Measurements from ENCODE around the gene LRRC8B. TPM values are rescaled to one million over a fixed set of nuclear protein-coding genes. Genes with fewer than 3 reads are reported as not detected.
"Not testable (repeated sequence)": the region's sequence is repeated elsewhere in the genome, so short reads cannot be mapped to it uniquely, and the experiment has no call there.

Gene LRRC8B
- total RNA-seq, 2 experiments from 2014 or later = 38.9 to 41.5 TPM

DNA sequence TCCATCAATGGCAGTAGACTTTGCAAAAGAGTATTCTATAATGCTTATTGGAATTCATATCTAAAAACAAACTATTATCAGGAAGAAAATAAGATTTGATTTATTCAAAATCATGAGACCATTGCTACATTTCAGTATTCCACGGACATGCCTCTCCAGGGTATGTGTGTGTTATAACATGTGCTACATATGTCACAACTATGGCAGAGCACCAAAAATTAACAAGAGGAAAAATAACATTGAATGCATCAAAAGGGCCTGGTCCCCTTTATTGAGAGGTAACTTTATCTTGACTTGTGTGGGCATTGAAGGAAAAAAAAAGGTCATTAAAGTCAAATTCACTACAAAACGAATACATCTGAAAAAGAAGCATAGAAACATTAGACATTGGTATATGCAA, 22.6 kb upstream of the LRRC8B start:
- Mint-ChIP-seq H3K36me3 (ENCODE audit: low read depth) (no peaks in the 10 kb centered on the region), H3K27ac (no peak overlapping the region), H3K4me1 (no peaks in the 10 kb centered on the region), H3K4me3 (no peak overlapping the region), H3K9me3 (ENCODE audit: low read depth) (no peaks in the 10 kb centered on the region), H3K27me3 (peaks cover 2% of the 10 kb centered on the region)
- intact Hi-C loops (cut with DNase I, micrococcal nuclease) = no loop called here
- DNase-seq (no peak), ATAC-seq (no peak)
- POLR2A ChIA-PET = no interaction called here
- CTCF ChIA-PET = no interaction called here

DNA sequence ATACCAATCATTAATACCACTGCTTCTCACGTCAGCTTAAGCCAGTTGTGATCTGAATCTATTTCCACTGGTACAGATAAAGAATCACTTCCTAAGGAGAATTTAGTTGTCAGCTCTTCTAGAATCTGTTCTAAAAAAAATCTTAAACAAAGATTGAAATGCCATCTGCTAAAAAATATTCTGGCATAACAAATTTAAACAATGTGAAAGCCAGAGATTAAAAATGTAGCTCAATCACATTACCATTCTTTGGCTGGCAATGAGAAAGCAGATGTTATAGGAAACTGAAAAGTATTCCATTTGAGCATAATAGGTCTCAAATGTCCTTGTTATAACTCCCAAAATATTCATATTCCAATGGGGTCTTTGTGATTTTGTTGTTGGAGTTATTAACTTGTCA, 21.7 kb upstream of the LRRC8B start:
- ATAC-seq = no peak
- no peak overlapping the region for H3K4me3 Mint-ChIP-seq
- H3K9me3 Mint-ChIP-seq (ENCODE audit: low read depth) = peaks cover 2% of the 10 kb centered on the region
- H3K4me1 Mint-ChIP-seq = no peaks in the 10 kb centered on the region
- no peaks in the 10 kb centered on the region for H3K36me3 Mint-ChIP-seq (ENCODE audit: low read depth)
- POLR2A ChIA-PET = no interaction called here
- peaks cover 2% of the 10 kb centered on the region for H3K27me3 Mint-ChIP-seq
- H3K27ac Mint-ChIP-seq = no peak overlapping the region
- DNase-seq = no peak
- intact Hi-C loops (cut with DNase I, micrococcal nuclease) = no loop called here
- CTCF ChIA-PET = interaction anchor here (1.0 to 1.1 kb wide), 2 partner anchors 9 to 15 kb away, joined by 3 to 5 read pairs; no protein-coding TSS in a partner anchor

DNA sequence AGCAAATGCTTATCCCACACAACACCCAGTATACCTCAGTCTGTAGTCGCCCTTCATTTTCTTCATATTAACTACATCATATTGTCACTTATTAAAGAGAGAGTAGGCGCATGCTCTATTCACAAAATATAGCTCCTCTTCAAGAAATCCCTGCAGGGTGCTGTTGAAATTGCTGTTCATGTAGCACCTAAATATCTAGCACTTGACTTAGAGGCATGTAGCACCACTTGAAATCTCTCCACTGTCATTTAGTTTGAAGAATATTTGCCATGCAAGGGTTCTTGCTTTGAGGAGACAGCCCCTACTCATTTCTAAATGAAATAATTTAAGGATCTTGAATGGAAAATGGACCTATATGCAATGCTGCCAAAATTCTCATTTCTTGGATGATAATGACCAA, 20.9 kb upstream of the LRRC8B start:
- Mint-ChIP-seq H3K4me1 (no peaks in the 10 kb centered on the region), H3K9me3 (ENCODE audit: low read depth) (peaks cover 7% of the 10 kb centered on the region), H3K4me3 (no peak overlapping the region), H3K27ac (no peak overlapping the region), H3K27me3 (peaks cover 2% of the 10 kb centered on the region), H3K36me3 (ENCODE audit: low read depth) (peaks cover 5% of the 10 kb centered on the region)
- CTCF ChIA-PET = interaction anchor here (0.8 to 1.5 kb wide), 2 partner anchors 20 to 418 kb away, joined by 3 to 5 read pairs; no protein-coding TSS in a partner anchor
- no peak for DNase-seq
- intact Hi-C loops (cut with DNase I, micrococcal nuclease) = no loop called here
- POLR2A ChIA-PET = no interaction called here
- ATAC-seq = no peak

DNA sequence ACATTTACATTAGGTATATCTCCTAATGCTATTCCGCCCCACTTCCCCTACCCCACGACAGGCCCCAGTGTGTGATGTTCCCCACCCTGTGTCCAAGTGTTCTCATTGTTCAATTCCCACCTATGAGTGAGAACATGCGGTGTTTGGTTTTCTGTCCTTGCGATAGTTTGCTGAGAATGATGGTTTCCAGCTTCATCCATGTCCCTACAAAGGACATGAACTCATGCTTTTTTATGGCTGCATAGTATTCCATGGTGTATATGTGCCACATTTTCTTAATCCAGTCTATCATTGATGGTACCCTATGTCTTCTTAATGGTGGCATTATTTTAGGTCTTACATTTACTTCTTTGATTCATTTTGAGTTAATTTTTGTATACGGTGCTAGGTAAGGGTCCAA, 14.6 kb upstream of the LRRC8B start:
- CTCF ChIA-PET; H3K27me3 Mint-ChIP-seq; ATAC-seq; H3K36me3 Mint-ChIP-seq (ENCODE audit: low read depth); H3K4me1 Mint-ChIP-seq; DNase-seq; POLR2A ChIA-PET; H3K9me3 Mint-ChIP-seq (ENCODE audit: low read depth); intact Hi-C loops (cut with DNase I, micrococcal nuclease); H3K27ac Mint-ChIP-seq; H3K4me3 Mint-ChIP-seq: not testable (repeated sequence)

DNA sequence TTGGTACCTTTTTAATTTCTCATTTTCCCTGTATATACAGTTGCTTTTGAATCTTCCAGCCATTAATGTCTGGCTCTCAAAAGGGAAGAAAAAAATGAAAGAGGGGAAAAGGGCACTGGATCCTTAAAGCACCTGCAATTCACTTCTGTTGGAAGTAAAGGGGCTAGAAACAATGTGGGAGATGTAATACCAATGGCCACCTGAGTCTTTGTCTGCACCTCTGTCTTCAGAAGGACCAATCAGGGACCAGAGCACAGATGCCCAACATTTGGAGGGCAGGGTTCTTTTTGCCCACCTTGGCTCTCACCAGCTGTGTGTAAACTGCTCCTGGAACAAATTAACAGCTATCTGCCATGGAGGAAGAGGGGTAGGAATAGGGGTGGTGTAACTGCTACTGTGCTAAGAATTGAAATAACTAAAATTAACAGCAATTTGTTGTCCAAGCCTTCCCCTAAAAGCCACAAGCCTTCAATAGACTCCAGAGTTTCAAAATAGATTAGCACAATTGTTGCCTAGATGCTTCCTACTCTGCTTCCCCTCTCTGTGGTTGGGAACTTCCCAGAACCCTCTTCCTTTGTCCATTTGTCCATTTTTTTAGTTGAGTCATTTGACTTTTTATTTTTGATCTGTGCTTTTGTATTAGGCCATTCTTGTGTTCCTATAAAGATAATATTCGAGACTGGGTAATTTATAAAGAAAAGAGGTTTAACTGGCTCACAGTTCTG, 11.5 kb upstream of the LRRC8B start:
- H3K36me3 Mint-ChIP-seq (ENCODE audit: low read depth) = peaks cover 3% of the 10 kb centered on the region
- intact Hi-C loops (cut with DNase I, micrococcal nuclease) = no loop called here
- H3K27ac Mint-ChIP-seq = no peak overlapping the region
- no peak for ATAC-seq
- H3K4me1 Mint-ChIP-seq = peaks cover 19% of the 10 kb centered on the region
- no peak overlapping the region for H3K4me3 Mint-ChIP-seq
- no peak for DNase-seq
- no peaks in the 10 kb centered on the region for H3K27me3 Mint-ChIP-seq
- H3K9me3 Mint-ChIP-seq (ENCODE audit: low read depth) = peaks cover 5% of the 10 kb centered on the region
- ChIA-PET POLR2A (no interaction called here), CTCF (interaction anchor here (1.2 to 1.3 kb wide), 2 partner anchors 29 to 31 kb away, joined by 3 read pairs; no protein-coding TSS in a partner anchor)

DNA sequence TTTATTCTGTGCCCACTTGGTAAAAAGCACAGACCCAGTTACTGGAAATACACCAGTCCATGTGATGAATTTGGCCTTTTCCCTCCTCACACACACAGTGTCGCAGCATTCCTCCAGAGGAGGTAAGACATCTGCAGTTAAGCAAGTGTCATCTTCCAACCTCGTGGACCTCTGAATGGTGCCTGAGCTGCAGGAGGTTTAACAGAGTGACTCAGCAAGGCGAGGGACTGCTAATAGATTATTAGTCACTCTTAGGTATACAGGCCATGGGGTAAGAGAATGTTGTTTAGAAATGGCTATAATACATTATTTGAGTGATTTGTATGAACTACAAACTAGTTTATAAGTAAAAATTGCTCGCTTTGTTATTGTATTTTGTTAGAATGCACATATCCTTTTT, 8.6 kb upstream of the LRRC8B start:
- no peaks in the 10 kb centered on the region for H3K36me3 Mint-ChIP-seq (ENCODE audit: low read depth)
- no peak for ATAC-seq
- H3K4me3 Mint-ChIP-seq = no peak overlapping the region
- intact Hi-C loops (cut with DNase I, micrococcal nuclease) = loop anchor here in 1 of 2 experiments (5.0 kb wide), 1 partner anchor 34 kb away; no protein-coding TSS in a partner anchor
- ChIA-PET POLR2A (interaction anchor here (0.7 kb wide), 1 partner anchor 475 kb away, joined by 3 read pairs; no protein-coding TSS in a partner anchor), CTCF (interaction anchor here (0.9 to 1.3 kb wide), 5 partner anchors 29 to 111 kb away, joined by 3 to 5 read pairs (median 3); no protein-coding TSS in a partner anchor)
- H3K27ac Mint-ChIP-seq = no peak overlapping the region
- peaks cover 27% of the 10 kb centered on the region for H3K4me1 Mint-ChIP-seq
- peaks cover 2% of the 10 kb centered on the region for H3K9me3 Mint-ChIP-seq (ENCODE audit: low read depth)
- no peak for DNase-seq
- no peaks in the 10 kb centered on the region for H3K27me3 Mint-ChIP-seq

DNA sequence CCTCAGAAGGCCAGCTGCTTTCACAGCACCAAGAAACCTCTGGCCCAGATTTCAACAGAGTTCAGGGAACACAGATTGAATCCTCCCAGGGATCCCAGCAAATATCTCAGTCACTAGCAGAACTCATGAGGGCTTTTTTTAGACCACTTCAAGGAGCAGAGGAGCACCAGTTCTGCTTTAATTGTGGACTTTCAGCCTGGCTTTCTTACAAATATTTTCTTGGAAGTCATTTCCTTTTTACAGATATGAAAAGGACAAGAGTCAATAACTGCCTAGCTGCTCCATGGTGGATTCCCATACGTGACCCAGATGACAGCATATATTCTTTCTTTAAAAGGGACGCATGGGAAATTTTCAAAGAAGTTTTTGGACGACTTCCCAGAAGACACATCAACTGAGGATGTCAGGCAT, 6.4 kb upstream of the LRRC8B start:
- H3K27me3 Mint-ChIP-seq = no peaks in the 10 kb centered on the region
- H3K36me3 Mint-ChIP-seq (ENCODE audit: low read depth) = peaks cover 7% of the 10 kb centered on the region
- no peak overlapping the region for H3K4me3 Mint-ChIP-seq
- H3K4me1 Mint-ChIP-seq = peaks cover 33% of the 10 kb centered on the region
- ChIA-PET POLR2A (no interaction called here), CTCF (interaction anchor here (0.6 to 2.4 kb wide), 8 partner anchors 9 to 84 kb away, joined by 3 to 10 read pairs (median 4); no protein-coding TSS in a partner anchor)
- no peak for DNase-seq
- no peak for ATAC-seq
- peaks cover 6% of the 10 kb centered on the region for H3K9me3 Mint-ChIP-seq (ENCODE audit: low read depth)
- no peak overlapping the region for H3K27ac Mint-ChIP-seq
- intact Hi-C loops (cut with DNase I, micrococcal nuclease) = loop anchor here in 1 of 2 experiments (2.0 to 5.0 kb wide), 2 partner anchors 36 to 245 kb away; no protein-coding TSS in a partner anchor

DNA sequence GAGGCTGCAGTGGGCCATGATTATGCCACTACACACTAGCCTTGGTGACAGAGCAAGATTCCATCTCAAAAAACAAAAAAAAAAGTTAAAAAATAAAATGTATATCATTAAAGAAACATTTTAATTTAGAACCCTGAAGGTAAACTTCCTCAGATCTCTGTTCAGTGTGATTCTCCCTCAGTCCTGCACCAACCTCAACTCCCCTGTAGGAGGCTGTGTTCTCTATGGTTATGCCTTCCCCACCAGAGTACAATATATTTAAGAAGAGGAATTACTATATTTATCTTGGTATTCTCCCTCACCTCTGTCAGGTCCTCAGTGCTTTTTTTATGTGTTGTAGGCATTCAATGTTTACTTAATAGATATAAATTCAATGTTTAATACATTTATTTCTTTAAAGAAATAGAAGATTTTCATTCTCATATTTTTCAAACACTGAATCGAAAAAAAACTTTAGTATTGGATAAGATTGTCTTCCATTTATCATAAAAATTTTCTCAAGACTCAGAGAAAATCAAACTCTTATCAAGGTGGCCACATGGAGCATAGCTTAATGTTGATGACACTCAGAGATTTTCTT, 4.8 kb upstream of the LRRC8B start:
- peak; percentile 34 for ATAC-seq
- Mint-ChIP-seq H3K9me3 (ENCODE audit: low read depth) (peaks cover 6% of the 10 kb centered on the region), H3K36me3 (ENCODE audit: low read depth) (peaks cover 8% of the 10 kb centered on the region), H3K4me1 (peaks cover 41% of the 10 kb centered on the region), H3K4me3 (no peak overlapping the region), H3K27me3 (no peaks in the 10 kb centered on the region), H3K27ac (no peak overlapping the region)
- intact Hi-C loops (cut with DNase I, micrococcal nuclease) = loop anchor here (1.0 to 5.0 kb wide), 7 partner anchors 37 to 477 kb away; partner anchors contain the start of genes GBP5 (in 1 of the 2) and ZNF326 (in 1 of the 2)
- ChIA-PET POLR2A (no interaction called here), CTCF (interaction anchor here (0.6 to 2.4 kb wide), 18 partner anchors 20 to 593 kb away, joined by 3 to 10 read pairs (median 4); no protein-coding TSS in a partner anchor)
- DNase-seq = peak; percentile 62

DNA sequence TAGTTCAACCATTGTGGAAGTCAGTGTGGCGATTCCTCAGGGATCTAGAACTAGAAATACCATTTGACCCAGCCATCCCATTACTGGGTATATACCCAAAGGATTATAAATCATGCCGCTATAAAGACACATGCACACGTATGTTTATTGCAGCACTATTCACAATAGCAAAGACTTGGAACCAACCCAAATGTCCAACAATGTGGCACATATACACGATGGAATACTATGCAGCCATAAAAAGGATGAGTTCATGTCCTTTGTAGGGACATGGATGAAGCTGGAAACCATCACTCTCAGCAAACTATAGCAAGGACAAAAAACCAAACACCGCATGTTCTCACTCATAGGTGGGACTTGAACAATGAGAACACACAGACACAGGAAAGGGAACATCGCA, 2.7 kb upstream of the LRRC8B start:
- CTCF ChIA-PET = interaction anchor here (1.1 kb wide), 1 partner anchor 17 kb away, joined by 3 read pairs; no protein-coding TSS in a partner anchor

DNA sequence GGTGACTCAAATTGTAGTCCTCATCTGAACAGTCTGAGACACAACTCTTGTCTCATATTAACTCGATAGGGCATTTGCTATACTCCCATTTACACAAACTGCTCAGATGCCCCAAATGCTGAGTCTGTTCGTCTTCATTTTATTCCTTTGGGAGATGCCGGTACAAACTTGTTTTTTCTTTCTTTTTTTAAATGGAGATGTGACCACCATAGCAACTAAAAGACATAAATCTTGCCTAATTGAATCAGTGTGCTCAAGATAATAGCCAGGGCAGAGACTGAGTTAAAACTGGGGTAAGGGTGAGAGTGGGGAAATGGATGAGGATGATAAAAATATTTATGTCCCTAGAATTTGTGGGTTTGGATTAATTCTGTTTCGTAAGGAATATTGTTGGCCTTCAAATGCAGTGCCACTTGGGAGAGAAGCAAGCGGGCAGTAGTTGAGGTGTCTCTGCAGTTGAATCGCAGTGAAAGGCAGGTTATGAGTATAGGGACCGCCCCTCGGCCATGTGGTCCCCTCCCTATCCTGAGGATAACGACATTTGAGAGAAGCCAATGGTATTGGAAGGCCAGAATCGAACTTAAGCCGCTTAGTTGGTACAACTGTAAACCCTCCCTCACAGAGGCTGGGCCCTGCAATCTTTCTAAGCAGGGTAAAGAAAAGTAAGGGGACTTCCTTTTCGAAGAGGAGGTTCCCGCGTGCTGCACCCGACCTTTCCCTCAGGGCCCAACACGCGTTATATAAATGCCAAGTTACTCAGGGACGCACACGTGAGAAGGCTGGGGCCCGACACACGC, 859 bp upstream of the LRRC8B start:
- Mint-ChIP-seq H3K9me3 (ENCODE audit: low read depth) (peaks cover 6% of the 10 kb centered on the region), H3K4me3 (no peak overlapping the region), H3K27me3 (no peaks in the 10 kb centered on the region), H3K36me3 (ENCODE audit: low read depth) (peaks cover 8% of the 10 kb centered on the region), H3K4me1 (peaks cover 24% of the 10 kb centered on the region), H3K27ac (no peak overlapping the region)
- ATAC-seq (peak; percentile 59), DNase-seq (peak; percentile 85)
- intact Hi-C loops (cut with DNase I, micrococcal nuclease) = loop anchor here (1.0 to 5.0 kb wide), 15 partner anchors 22 to 531 kb away; partner anchors contain the start of genes ZNF326 (in 2 of the 2), GBP5 (in 1 of the 2), KYAT3 (in 1 of the 2) and RBMXL1 (in 1 of the 2)
- ChIA-PET POLR2A (interaction anchor here (0.5 to 2.7 kb wide), 5 partner anchors 13 to 307 kb away, joined by 3 to 10 read pairs (median 4); no protein-coding TSS in a partner anchor), CTCF (interaction anchor here (0.9 to 1.3 kb wide), 4 partner anchors 13 to 239 kb away, joined by 3 to 4 read pairs (median 3); no protein-coding TSS in a partner anchor)

More for the DNA sequence above, 2.7 kb upstream of the LRRC8B start:
- H3K27ac Mint-ChIP-seq; H3K36me3 Mint-ChIP-seq (ENCODE audit: low read depth); POLR2A ChIA-PET; DNase-seq; ATAC-seq; H3K4me3 Mint-ChIP-seq; H3K9me3 Mint-ChIP-seq (ENCODE audit: low read depth); H3K27me3 Mint-ChIP-seq: not testable (repeated sequence)
- intact Hi-C loops (cut with DNase I, micrococcal nuclease) = loop anchor here (2.0 to 5.0 kb wide), 3 partner anchors 39 to 475 kb away; partner anchors contain the start of genes GBP5 (in 1 of the 2) and ZNF326 (in 1 of the 2)
- H3K4me1 Mint-ChIP-seq = peaks cover 30% of the 10 kb centered on the region

Data from activated CD4-positive, alpha-beta T cell treated with anti-CD3 and anti-CD28 coated beads for 36 hours (primary cell).